ENCODE results near the gene TCAP.

TCAP gene

GRCh38 chr17:39667945-39668924, 3.1 kb downstream of the TCAP start, which contains the start of gene PNMT:
Gene PNMT (plus strand): TSS chr17:39668453. CDS start chr17:39668476, 23 bp downstream.
- peak; percentile 65 for DNase-seq

- no peak for DNase-seq
Measured at GRCh38 chr17:39669897-39670735, 5.0 kb downstream of the TCAP start.

DNA sequence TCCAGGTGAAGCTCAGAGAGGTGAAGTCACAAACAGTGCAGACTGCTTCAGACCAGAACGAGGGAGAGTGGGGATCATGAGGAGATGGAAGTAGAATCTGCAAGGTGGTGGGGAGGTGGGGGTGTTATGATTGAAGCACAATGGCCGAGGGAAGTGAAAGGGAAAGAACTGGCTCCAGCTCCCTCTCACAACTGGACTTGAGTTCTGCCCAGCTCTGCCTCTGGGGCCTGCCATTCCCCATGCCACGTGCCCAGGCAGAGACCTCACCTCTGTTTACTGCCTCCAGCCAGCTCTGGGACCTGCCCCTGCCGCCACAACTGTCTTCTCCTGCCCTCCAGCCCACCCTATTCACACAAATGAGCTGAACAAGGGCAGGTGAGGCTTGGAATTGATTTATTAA, 5.6 kb downstream of the TCAP start:
- no peak for DNase-seq

- peak; percentile 12 for DNase-seq
Measured at GRCh38 chr17:39671651-39672521, 6.7 kb downstream of the TCAP start.

GRCh38 chr17:39672522-39673334, 7.6 kb downstream of the TCAP start:
- no peak for DNase-seq

GRCh38 chr17:39673335-39674081, 8.4 kb downstream of the TCAP start:
- DNase-seq, result no peak

GRCh38 chr17:39674179-39674578, 9.0 kb downstream of the TCAP start:
- DNase-seq, result no peak

DNA sequence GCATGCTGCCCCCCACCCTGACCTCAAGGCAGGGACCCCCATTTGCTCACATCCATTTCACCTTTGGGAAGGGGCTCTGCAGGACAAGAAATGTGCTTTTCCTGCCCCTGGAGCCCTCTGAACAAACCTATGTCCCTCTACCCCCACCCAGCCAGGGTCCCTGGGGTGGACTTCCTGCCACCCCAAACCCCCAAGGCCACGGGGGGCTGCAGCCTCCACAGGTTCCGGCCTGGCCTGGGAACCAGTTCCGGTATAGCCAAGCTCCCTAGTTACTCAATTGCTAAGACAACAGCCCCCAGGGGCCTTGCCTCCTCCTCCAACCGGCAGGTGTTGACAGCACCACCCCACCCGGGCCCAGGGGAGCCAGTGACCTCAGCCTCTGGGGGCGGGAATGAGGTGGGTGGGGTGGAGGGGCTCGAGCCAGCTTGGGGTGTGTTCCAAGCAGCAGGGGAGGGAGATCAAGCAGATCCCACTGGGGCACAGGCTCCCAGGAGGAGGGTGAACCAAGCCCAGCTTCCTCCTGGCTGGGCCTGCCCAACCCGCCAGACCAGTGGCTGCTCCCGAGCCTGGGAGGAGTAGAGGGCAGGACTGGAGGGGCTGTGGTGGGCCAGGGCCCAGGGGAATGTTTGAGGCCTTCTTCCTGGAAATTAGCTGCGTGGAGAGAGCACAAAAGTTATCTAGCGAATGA, 9.7 kb downstream of the TCAP start:
- peak; percentile 75 for DNase-seq

GRCh38 chr17:39675390-39676082, 10.4 kb downstream of the TCAP start:
- DNase-seq, result no peak

GRCh38 chr17:39676198-39676819, 11.2 kb downstream of the TCAP start:
- no peak for DNase-seq

GRCh38 chr17:39677072-39677471, 11.9 kb downstream of the TCAP start:
- DNase-seq, result no peak

- DNase-seq, result no peak
Measured at GRCh38 chr17:39677542-39678339, 12.6 kb downstream of the TCAP start.

- DNase-seq, result no peak
Measured at GRCh38 chr17:39678340-39679116, 13.4 kb downstream of the TCAP start.

DNA sequence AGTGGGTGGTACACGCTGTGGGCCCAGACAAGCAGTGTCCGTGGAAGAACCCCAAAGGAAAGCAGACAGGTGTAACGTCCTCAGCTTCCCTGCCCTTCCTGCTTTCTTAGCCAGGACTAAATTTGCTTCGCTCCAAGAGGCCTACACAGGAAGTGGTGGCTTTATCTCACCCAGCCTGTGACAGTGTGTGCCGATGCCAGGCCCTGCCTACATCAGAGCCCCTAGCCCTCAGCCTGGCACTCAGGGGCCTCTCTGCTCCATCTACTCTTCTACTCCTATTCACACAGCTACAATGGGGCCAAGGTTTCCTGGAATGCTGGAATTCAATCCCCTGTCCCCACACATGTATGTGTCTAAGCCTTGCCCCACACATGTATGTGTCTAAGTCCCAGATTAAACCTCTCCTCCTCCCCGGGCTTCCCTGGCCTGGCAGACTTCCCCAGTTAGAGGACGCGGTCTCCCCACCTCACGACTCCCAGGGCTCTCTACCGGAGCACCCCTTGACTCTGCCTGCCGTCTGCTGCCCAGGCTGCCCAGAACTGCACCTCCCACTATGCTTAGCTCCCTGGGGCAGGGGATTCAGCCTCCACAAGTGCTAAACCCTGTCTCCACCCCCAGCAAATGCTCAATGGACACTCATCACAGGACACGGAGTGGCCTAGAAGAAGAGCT, 14.5 kb downstream of the TCAP start:
- no peak for DNase-seq

DNA sequence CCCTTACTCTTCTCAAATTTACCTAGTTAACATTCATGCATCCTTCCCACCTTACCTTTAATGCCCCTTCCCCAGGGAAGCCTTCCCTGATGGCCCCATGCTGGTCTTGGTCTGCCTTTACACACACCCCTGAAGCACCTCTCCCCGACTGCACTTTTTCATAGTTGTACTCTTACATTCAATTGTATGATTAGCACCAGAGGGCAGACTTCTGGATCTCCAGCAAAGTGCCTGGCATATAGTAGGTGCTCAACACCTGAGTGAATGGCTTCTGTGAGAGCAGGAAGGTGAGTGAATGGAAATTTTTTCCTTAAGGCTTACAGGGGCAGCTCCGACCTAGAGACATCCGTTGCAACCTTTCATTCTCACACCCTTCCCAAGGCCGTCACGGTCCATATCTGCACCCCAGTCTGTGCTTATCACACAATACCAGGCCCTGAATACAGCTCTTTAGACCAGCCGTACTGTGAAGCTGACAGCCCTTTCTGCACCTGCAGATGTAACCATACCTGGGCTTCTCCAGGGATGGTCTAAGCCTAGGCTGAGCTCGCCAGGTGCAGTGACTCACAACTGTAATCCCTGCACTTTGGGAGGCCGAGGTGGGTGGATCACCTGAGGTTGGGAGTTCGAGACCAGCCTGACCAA, 18.3 kb downstream of the TCAP start:
- DNase-seq, result no peak
